C4-2B (cell line): Measurements from ENCODE around the gene ACBD5.

Experiments used
- ZFX ChIP-seq: fragments of 450-650 bp; IDR thresholded peaks from 2 replicates; pipeline ENCODE4 v1.6.1; 2017
- TF ChIP-seq, protein P1 (sequence below): fragments of 450-650 bp; conservative IDR thresholded peaks from 2 replicates; pipeline ENCODE4 v1.5.1; 2017; ENCODE audit warnings: mild to moderate bottlenecking

DNA sequence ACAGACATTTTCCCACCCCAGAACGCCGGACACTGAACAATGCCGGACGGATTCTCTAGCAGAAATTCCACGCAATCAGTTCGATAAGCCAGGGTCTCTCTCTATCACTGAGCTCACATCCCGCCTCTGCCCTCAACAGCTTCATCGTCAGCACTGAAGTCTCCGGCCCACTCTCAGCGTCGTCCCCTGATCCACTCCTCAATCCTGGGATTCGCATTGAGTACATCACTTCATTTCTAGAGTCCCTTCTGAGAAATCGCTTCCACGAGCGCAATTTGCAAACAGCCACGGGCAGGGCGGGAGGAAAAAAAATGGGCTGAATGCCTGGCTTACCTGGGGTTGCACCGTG, 86.8 kb downstream of the ACBD5 start:
- TF ChIP-seq, protein P1, sequence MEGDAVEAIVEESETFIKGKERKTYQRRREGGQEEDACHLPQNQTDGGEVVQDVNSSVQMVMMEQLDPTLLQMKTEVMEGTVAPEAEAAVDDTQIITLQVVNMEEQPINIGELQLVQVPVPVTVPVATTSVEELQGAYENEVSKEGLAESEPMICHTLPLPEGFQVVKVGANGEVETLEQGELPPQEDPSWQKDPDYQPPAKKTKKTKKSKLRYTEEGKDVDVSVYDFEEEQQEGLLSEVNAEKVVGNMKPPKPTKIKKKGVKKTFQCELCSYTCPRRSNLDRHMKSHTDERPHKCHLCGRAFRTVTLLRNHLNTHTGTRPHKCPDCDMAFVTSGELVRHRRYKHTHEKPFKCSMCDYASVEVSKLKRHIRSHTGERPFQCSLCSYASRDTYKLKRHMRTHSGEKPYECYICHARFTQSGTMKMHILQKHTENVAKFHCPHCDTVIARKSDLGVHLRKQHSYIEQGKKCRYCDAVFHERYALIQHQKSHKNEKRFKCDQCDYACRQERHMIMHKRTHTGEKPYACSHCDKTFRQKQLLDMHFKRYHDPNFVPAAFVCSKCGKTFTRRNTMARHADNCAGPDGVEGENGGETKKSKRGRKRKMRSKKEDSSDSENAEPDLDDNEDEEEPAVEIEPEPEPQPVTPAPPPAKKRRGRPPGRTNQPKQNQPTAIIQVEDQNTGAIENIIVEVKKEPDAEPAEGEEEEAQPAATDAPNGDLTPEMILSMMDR = no peak
- TF ChIP-seq ZFX = no peak
